Anterior cingulate cortex (tissue), 58 donors: Measurements from ENCODE around the gene CDH15.
"Not testable (repeated sequence)": the region's sequence is repeated elsewhere in the genome, so short reads cannot be mapped to it uniquely, and the experiment has no call there.

Experiments used
- DNase-seq, 58 donors: peaks; one replicate each; lab custom pipeline; 2025; lab: John Stamatoyannopoulos, UW

Gene CDH15

DNA sequence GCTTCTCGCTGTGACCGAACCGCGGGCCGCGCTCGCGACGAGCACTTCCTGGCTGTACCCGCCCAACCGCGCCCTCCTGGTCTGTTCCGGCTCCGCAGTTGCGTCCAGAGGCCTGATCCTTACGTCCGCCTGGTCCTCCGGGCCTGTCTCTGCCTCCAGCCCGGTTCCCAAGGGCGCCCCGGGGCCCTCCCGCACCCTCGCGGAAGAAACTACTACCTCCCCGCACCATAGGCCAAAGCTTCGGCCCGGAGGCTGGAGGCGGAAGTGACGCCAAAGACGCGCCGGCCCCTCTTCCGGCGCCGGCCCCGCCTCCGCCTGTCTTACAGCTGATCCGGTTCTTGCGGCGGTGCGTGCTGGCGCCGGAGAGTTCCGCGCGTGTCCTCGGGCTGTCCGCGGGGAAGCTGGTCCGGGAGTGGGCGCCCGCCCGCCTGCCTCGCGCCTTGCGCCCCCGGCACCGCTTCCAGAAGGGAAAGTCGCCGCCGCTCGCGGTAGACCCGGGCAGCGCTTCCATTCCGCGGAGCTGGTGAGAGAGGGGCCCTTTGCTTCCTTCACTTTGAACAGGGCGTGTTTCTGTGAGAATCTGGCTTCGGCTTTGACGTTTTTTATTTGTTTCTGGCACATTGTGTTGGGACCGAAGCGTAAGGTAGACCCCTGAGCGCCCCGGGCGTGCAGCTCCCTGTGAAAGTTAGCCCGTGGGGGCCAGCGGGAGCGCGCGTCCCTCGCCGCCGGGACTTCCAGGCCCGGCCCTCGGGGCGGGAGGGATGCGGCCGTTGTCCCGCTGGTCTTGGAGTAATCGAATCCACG is 46.0 kb downstream of the CDH15 start, which contains the start of gene ZNF778:
Gene ZNF778 (plus strand): TSS at position 316 of the 804 bp plus-strand sequence. CDS start 3,425 bp downstream, outside the sequence.
- peak in 57 of 58 donors; percentile 43 to 88 (median 77) for DNase-seq

- DNase-seq = no peak
Measured at GRCh38 chr16:89219365-89219764, 47.8 kb downstream of the CDH15 start.

DNA sequence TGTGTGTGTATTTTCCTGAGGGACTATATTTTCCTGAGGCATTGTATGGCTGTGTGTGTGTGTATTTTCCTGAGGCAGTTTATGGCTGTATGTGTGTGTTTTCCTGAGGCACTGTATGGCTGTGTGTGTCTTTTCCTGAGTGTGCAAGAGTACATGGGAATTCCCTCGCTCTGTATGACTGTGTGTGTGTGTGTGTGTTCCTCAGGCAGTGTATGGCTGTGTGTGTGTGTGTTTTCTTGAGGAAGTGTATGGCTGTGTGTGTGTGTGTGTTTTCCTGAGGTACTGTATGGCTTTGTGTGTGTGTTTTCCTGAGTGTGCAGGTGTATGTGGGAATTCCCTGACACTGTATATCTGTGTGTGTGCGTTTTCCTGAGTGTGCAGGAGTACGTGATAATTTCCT is 50.1 kb downstream of the CDH15 start:
- DNase-seq = no peak

DNA sequence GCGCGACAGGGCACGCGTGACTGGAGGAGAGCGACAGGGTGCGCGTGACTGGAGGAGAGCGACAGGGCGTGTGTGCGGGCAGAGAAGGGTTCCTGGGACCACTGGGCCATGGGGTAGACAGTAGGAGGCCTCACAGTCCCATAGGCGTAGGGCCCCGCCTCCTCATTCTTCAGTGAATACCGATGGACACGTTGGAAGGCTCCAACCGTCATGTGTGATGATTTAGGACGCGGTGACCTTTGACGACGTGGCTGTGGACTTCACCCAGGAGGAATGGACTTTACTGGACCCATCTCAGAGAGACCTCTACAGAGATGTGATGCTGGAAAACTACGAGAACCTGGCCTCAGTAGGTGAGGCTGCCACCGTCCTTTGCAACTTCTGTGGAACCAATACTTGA is 51.4 kb downstream of the CDH15 start:
- DNase-seq = no peak

DNA sequence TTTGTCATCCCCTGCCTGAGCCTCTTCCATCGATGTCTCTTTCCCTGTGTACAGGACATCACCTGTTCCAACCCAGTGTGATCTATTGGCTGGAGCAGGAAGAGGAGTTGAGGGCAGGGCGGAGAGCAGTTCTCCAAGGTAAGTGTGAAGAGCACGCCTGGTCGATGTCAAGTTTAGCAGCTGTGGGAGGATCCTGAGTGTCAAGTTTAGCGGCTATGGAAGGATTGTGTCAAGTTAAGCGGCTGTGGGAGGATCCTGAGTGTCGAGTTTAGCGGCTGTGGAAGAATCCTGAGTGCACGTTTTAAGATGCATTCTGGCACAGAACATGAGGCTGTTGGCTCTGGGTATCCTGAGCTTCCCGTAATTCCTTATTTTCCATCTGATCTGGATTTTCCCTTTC is 53.1 kb downstream of the CDH15 start:
- no peak for DNase-seq

DNA sequence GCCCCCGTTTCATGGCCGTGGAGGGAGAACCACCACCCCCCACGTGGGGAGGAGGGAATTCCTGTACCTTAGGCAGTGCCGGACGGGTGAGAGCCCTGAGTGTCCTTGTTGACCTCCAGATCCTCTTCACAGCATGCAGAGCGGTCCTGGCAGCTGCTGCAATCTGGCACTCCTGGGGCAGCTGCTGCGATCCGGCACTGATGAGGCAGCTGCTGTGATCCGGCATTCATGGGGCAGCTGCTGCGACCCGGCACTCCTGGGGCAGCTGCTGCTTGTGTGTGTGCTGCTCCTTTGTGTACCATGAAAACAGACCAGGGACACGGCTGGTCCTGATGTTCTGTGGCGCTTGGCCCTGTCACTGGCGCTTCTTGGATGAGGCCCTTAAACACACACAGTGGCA is 58.7 kb downstream of the CDH15 start:
- peak in 4 of 58 donors; percentile 6 to 24 (median 11) for DNase-seq

DNA sequence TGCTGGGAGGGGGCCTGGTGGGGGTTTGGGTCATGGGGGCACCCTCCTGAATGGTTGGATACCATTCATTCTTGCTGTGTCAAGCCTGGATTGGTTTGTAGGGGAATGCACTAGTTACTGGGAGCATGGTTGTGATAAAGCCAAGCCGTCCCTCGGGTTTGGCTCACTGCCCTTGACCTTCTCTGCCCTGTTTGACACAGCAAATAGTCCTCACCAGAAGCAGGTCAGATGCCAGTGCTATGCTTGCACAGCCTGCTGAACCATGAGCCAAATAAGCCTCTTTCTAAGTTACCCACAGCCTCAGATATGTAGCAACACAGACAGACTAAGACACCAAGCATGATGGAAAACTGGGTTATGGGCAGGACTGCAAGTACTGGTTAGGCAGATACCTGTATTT is 60.6 kb downstream of the CDH15 start:
- DNase-seq = no peak

DNA sequence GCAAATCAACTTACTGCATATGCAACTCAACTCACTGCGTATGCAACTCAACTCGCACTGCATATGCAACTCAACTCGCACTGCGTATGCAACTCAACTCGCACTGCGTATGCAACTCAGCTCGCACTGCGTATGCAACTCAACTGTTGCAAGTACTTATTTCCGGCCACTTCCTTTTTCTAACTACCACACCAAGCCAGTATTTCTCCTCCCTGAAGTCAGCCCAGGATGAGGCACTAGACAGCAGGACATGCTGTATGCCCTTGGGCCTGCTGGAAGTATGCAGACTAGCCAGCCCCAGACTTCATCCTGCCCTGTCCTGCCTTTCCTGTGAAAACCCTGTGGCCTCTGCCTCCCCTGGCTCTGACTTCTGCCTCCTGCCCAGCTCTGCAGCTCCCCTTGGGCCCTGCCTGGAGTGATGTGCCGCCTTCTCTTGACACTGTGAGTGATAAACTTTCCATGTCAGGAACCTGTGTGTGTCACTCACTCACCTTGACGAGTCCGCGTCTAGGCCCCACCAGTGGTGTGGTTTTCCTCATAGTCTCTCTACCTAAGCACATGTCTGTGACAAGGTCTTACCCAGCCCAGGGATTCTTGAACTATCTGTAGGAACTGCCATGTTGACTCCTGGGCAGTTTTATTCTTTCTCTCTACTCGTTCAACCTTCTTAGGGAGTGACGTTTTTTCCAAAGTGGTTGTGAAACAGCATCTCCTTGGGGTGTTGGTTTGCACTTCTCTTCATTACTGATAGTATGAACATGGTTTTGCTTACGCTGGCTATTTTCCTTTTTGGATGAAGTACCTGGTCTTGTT is 62.3 kb downstream of the CDH15 start:
- DNase-seq = no peak

DNA sequence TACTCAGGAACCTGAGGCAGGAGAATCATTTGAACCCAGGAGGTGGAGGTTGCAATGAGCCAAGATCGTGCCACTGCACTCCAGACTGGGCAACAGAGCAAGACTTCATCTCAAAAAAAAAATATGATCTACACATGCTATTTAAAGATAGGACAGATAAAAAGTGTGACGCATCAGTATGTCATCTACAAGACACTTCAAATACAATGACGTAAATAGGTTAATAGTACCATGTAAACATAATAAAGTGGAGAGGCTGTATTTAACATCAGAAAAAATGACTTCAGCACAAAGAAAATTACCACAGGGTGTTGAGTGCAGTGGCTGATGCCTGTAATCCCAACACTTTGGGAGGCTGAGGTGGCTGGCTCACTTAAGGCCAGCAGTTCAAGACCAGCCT is 66.2 kb downstream of the CDH15 start:
- DNase-seq = no peak

GRCh38 chr16:89241187-89242007 is 69.8 kb downstream of the CDH15 start:
- DNase-seq = peak in 57 of 58 donors; percentile 17 to 89 (median 66)

DNA sequence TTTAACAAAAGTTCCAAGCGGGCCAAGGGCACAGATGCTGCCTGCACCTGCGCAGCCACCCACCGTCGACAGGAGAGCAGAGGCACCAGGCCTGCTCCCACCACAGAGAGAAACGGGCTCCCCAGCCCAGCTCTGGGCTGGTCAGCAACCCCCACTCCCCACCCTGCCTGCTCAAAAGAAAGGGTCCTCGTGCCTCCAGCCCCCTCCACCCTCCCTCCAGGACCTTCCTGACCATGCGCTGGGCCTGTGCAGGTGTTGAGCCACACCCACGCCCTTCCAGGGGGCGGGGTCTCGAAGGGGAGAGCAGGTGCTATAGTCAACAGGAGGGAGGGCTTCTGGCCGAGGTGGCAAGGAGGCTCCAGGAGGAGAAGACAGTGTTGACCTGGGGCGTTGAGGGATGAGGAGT is 71.2 kb downstream of the CDH15 start:
- no peak for DNase-seq

DNA sequence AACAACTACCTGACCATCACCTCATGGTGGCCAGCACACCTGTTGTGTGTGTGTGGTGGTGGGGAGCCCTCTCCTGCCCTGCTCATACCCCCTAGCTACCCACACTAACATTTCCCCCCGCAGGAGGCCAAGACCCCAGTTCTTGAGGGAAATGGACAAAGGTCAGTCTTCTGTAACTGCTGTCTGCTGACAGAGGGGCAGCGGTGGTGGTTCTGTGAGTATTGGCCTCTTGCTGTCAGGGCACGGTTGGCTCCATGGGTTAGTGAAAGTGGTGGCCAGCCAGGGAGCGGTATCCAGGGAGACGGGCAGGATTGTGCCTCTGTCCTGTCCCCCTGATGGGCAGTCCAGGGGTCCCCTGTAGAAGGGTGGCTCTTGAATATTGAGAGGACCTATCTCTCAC is 72.1 kb downstream of the CDH15 start:
- no peak for DNase-seq

- not testable (repeated sequence) for DNase-seq
Measured at GRCh38 chr16:89244264-89244663, 72.7 kb downstream of the CDH15 start.

GRCh38 chr16:89244754-89245153 is 73.2 kb downstream of the CDH15 start:
- DNase-seq = no peak
